GM23248 (cell line): ENCODE data around the gene SLC6A12. TPM values are rescaled to one million over a fixed set of nuclear protein-coding genes. Genes with fewer than 3 reads are reported as not detected.

Source experiments
- DNase-seq: peaks from one replicate; pipeline ENCODE4 v3.0.0-alpha.2; 2015
- H2AFZ ChIP-seq: fragments of 200-600 bp; sonication (generic); 2 replicates; pipeline ENCODE4 v1.6.1; 2016; ENCODE audit warnings: antibody characterized with exemption
- H3F3A ChIP-seq: fragments of 200-600 bp; sonication (generic); 2 replicates; pipeline ENCODE4 v1.6.1; 2016; ENCODE audit warnings: mild to moderate bottlenecking, antibody characterized with exemption, mixed run types; ENCODE audit not compliant: insufficient read depth
- H3K27ac ChIP-seq: fragments of 200-600 bp; sonication (generic); 2 replicates; pipeline ENCODE4 v1.5.1; 2016; ENCODE audit warnings: mild to moderate bottlenecking
- H3K27me3 ChIP-seq: fragments of 200-600 bp; sonication (generic); replicated peaks from 2 replicates; pipeline ENCODE4 v1.6.1; 2016; ENCODE audit warnings: mild to moderate bottlenecking; ENCODE audit not compliant: insufficient read depth
- H3K36me3 ChIP-seq: fragments of 200-600 bp; sonication (generic); 2 replicates; pipeline ENCODE4 v1.6.1; 2016; ENCODE audit warnings: low read depth, mild to moderate bottlenecking
- H3K4me1 ChIP-seq: fragments of 200-600 bp; sonication (generic); 2 replicates; pipeline ENCODE4 v1.6.1; 2016; ENCODE audit warnings: mild to moderate bottlenecking; ENCODE audit not compliant: insufficient read depth
- H3K4me2 ChIP-seq: fragments of 200-600 bp; sonication (generic); one replicate; pipeline ENCODE4 v1.6.1; 2016; ENCODE audit warnings: mild to moderate bottlenecking; ENCODE audit not compliant: unreplicated experiment
- H3K4me3 ChIP-seq: fragments of 200-600 bp; sonication (generic); 2 replicates; pipeline ENCODE4 v1.5.1; 2016; ENCODE audit warnings: mild to moderate bottlenecking
- H3K79me2 ChIP-seq: fragments of 200-600 bp; sonication (generic); 2 replicates; pipeline ENCODE4 v1.6.1; 2016; ENCODE audit warnings: mild to moderate bottlenecking; ENCODE audit not compliant: insufficient read depth
- H3K9ac ChIP-seq: fragments of 200-600 bp; sonication (generic); 2 replicates; pipeline ENCODE4 v1.6.1; 2016; ENCODE audit warnings: mild to moderate bottlenecking
- H3K9me2 ChIP-seq: fragments of 200-600 bp; sonication (generic); 2 replicates; pipeline ENCODE4 v1.6.1; 2016; ENCODE audit warnings: mixed run types, mild to moderate bottlenecking, moderate library complexity; ENCODE audit not compliant: insufficient read depth
- H3K9me3 ChIP-seq: fragments of 200-600 bp; sonication (generic); one replicate; pipeline ENCODE4 v1.6.1; 2017; ENCODE audit warnings: low read depth
- H4K20me1 ChIP-seq: fragments of 200-600 bp; sonication (generic); 2 replicates; pipeline ENCODE4 v1.6.0; 2016; ENCODE audit not compliant: insufficient read depth
- EZH2 ChIP-seq: fragments of 200-600 bp; sonication (generic); IDR thresholded peaks from 2 replicates; pipeline ENCODE4 v1.6.1; 2018; ENCODE audit warnings: antibody characterized with exemption, mild to moderate bottlenecking; ENCODE audit not compliant: insufficient read depth, poor library complexity, severe bottlenecking
- EZH2phosphoT487 ChIP-seq: fragments of 200-600 bp; sonication (generic); IDR thresholded peaks from 2 replicates; pipeline ENCODE4 v1.6.1; 2018; ENCODE audit warnings: antibody characterized with exemption, moderate library complexity, mild to moderate bottlenecking, low read depth; ENCODE audit not compliant: insufficient read depth
- WGBS, 2 experiments: methylation state at CpG; one replicate each; pipeline ENCODE4 v1.1.6; 2015 to 2017; ENCODE audit warnings: low lambda C conversion rate in 2 of 2, low coverage in 1 of 2; ENCODE audit errors: missing lambda C conversion rate in 2 of 2; 5-methylcytosine and 5-hydroxymethylcytosine counted together
- in situ Hi-C: fragments of 300-500 bp; cut with MboI; formaldehyde crosslinking; loops from 2 replicates; pipeline ENCODE4 v1.15.0; 2020
- polyA plus RNA-seq: library from polyadenylated mRNA; unstranded; fragments of >200 nt; fragmentation: Nextera tagmentation; extraction: Ambion mirVana; gene quantifications from 2 replicates; pipeline ENCODE4 v1.2.1, GENCODE V29; 2016
- total RNA-seq: library from RNA; depleted of rRNA; stranded (reverse); fragments of >200 nt; shearing (Covaris generic); gene quantifications from 2 replicates; pipeline ENCODE4 v1.2.3, GENCODE V29; 2014; rRNA removed

SLC6A12 gene
- total and polyA plus RNA-seq, 2 experiments from 2014 or later, result not detected

DNA sequence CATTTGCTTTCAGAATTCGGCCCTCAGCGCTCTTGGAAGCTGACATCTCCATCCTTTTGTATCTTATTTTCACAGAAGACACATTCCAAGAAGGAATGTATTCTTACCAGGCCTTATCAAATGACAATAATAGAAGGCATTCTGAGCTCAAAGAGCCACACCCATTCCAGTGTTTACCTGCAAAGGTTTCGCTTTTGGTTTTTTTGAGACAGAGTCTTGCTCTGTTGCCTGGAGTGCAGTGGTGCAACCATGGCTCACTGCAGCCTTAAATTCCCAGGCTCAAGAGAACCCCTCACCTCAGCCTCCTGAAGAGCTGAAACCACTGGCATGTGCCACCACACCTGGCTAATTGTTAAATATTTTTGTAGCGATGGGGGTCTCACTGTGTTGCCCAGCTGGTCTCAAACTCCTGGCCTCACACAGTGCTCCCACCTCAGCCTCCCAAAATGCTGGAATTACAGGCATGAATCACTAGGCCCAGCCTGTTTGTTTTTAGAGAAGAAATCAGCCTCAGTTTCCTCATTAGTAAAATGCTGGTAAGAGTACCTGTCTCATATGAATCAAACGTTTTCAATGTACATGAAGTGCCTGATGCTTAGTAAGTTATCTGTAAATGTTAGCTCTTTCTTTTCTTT is 69.2 kb downstream of the SLC6A12 start:
- H3K4me3 ChIP-seq, result no peak overlapping the region
- no peak for TF ChIP-seq EZH2
- no peak for TF ChIP-seq EZH2phosphoT487
- H3K9ac ChIP-seq, result no peak overlapping the region
- no peak for DNase-seq
- H4K20me1 ChIP-seq, result no peaks in the 10 kb centered on the region
- 57 to 67% methylated on average over 5 of the region's 5 CpGs for WGBS, 2 experiments
- peaks cover 42% of the 10 kb centered on the region for H3K27me3 ChIP-seq
- in situ Hi-C loops, result no loop called here
- H3K79me2 ChIP-seq, result no peaks in the 10 kb centered on the region
- no peak overlapping the region for H2AFZ ChIP-seq
- H3K9me3 ChIP-seq, result no peaks in the 10 kb centered on the region
- no peak overlapping the region for H3K27ac ChIP-seq
- no peaks in the 10 kb centered on the region for H3K9me2 ChIP-seq
- no peaks in the 10 kb centered on the region for H3K4me1 ChIP-seq
- no peaks in the 10 kb centered on the region for H3K36me3 ChIP-seq
- H3K4me2 ChIP-seq, result no peak overlapping the region
- H3F3A ChIP-seq, result no peaks in the 10 kb centered on the region

DNA sequence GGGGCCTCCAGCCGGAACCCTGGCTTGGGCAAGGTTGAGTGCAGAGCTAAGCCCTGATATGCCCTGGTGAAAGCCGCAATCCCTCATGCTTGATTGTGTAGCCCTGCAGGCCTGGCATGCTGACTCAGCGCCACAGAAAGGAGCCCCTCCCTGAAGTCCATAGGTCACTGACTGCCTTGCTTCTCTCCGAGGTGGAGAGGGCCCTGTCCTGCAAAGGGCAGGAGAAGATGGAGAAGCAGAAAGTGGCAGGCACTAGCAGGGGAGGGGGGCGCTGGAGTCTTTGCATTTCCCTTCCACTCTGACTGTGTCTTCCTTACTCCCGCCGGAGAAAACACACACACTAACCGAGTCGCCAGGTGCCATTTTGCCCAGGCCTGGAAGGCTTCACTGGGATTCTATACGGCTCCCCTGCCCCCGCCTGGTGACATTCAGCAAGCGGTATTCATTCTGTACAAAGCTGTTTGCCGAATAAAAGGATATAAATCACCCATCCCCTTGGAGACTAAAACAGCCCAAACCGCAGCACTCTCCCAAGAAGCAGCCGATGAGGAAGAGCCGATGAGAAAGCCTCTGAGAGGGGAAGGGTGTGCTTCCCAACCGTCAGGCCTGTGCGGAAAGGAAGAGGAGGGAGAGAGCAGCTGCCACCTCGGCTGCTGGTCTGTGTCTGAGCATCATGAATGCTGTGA is 69.8 kb downstream of the SLC6A12 start:
- in situ Hi-C loops, result no loop called here
- Histone ChIP-seq H3K4me2 (no peak overlapping the region), H3K79me2 (no peaks in the 10 kb centered on the region), H3K4me1 (no peaks in the 10 kb centered on the region), H4K20me1 (no peaks in the 10 kb centered on the region), H3F3A (no peaks in the 10 kb centered on the region), H3K9me3 (no peaks in the 10 kb centered on the region), H3K4me3 (no peak overlapping the region), H2AFZ (no peak overlapping the region), H3K27me3 (peaks cover 47% of the 10 kb centered on the region), H3K36me3 (no peaks in the 10 kb centered on the region), H3K9ac (no peak overlapping the region), H3K9me2 (no peaks in the 10 kb centered on the region), H3K27ac (no peak overlapping the region)
- WGBS, 2 experiments, result 28 to 36% methylated on average over 18 to 19 of the region's 19 CpGs
- no peak for TF ChIP-seq EZH2
- TF ChIP-seq EZH2phosphoT487, result no peak
- DNase-seq, result peak; percentile 26

DNA sequence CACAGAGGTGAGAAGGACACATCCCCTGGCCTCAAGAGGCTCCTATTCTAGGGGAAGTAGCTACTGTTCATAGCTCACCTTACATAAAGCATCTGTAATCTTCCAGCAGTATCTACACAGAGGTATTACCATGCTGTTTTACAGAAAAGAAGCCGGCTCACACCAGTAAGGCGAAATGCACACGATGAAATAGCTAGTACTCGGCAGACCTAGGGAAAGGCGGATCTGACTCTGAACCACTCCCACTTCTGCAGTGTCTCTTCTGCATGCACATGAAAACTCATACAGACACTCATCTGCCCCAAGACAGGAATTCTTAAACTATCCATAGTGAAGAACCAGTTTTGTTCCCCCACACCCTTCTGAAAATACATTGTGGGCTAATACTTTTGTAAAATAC is 73.8 kb downstream of the SLC6A12 start:
- Histone ChIP-seq H3K79me2 (no peaks in the 10 kb centered on the region), H3K9me2 (no peaks in the 10 kb centered on the region), H3K9me3 (no peaks in the 10 kb centered on the region), H3K27me3 (peaks cover 48% of the 10 kb centered on the region), H4K20me1 (no peaks in the 10 kb centered on the region), H3K9ac (no peak overlapping the region), H3K27ac (no peak overlapping the region), H3K4me2 (no peak overlapping the region), H2AFZ (no peak overlapping the region), H3K4me1 (no peaks in the 10 kb centered on the region), H3K4me3 (no peak overlapping the region), H3F3A (no peaks in the 10 kb centered on the region), H3K36me3 (no peaks in the 10 kb centered on the region)
- WGBS, 2 experiments, result 25 to 34% methylated on average over 5 of the region's 5 CpGs
- TF ChIP-seq EZH2phosphoT487 (no peak), EZH2 (no peak)
- DNase-seq, result no peak
- in situ Hi-C loops, result no loop called here

Other genes starting within 250 kb of the SLC6A12 start
- not detected in 2 replicates for gene IQSEC3, start 147.4 kb downstream of the SLC6A12 start, total RNA-seq
- gene IQSEC3, start 147.4 kb downstream of the SLC6A12 start, polyA plus RNA-seq, result 0.03 TPM in 1 of 2 replicates, not detected in the other
- not detected in 2 replicates for gene SLC6A13, start 48.7 kb upstream of the SLC6A12 start, total RNA-seq
- gene SLC6A13, start 48.7 kb upstream of the SLC6A12 start, polyA plus RNA-seq, result not detected in 2 replicates
- gene KDM5A, start 175.2 kb upstream of the SLC6A12 start, total RNA-seq, result 25.1 and 60.2 TPM in 2 replicates
- 28.7 and 31.4 TPM in 2 replicates for gene KDM5A, start 175.2 kb upstream of the SLC6A12 start, polyA plus RNA-seq
- 6.3 and 9.9 TPM in 2 replicates for gene CCDC77, start 187.5 kb upstream of the SLC6A12 start, total RNA-seq
- gene CCDC77, start 187.5 kb upstream of the SLC6A12 start, polyA plus RNA-seq, result 4.5 and 8.3 TPM in 2 replicates
- gene B4GALNT3, start 245.8 kb upstream of the SLC6A12 start, total RNA-seq, result 0.11 TPM in 1 of 2 replicates, not detected in the other
- 0.09 TPM in 1 of 2 replicates, not detected in the other for gene B4GALNT3, start 245.8 kb upstream of the SLC6A12 start, polyA plus RNA-seq